Measurements from ENCODE around the gene SERPINA9. TPM values are rescaled to one million over a fixed set of nuclear protein-coding genes. Genes with fewer than 3 reads are reported as not detected.
A peak's percentile ranks its signal among the peaks of the same experiment; 100 is the strongest.

SERPINA9 gene
- total RNA-seq, 2 donors from 2014 or later = not detected

- Histone ChIP-seq H3K36me3 (no peaks in the 10 kb centered on the region), H3K27ac (no peak overlapping the region), H3K9me3 (peaks cover 0 to 5% of the 10 kb centered on the region in 2 donors), H3K4me1 (no peaks in the 10 kb centered on the region), H3K4me3 (no peak overlapping the region), H3K27me3 (no peaks in the 10 kb centered on the region)
- TF ChIP-seq, protein P1, sequence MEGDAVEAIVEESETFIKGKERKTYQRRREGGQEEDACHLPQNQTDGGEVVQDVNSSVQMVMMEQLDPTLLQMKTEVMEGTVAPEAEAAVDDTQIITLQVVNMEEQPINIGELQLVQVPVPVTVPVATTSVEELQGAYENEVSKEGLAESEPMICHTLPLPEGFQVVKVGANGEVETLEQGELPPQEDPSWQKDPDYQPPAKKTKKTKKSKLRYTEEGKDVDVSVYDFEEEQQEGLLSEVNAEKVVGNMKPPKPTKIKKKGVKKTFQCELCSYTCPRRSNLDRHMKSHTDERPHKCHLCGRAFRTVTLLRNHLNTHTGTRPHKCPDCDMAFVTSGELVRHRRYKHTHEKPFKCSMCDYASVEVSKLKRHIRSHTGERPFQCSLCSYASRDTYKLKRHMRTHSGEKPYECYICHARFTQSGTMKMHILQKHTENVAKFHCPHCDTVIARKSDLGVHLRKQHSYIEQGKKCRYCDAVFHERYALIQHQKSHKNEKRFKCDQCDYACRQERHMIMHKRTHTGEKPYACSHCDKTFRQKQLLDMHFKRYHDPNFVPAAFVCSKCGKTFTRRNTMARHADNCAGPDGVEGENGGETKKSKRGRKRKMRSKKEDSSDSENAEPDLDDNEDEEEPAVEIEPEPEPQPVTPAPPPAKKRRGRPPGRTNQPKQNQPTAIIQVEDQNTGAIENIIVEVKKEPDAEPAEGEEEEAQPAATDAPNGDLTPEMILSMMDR (IDR thresholded peaks at IDR 0.05) = no peak
- no peak for DNase-seq (ENCODE audit: low spot score)
Observed at GRCh38 chr14:94451826-94452225, 24.2 kb downstream of the SERPINA9 start.

- H3K27ac ChIP-seq = no peak overlapping the region
- TF ChIP-seq, protein P1 (IDR thresholded peaks at IDR 0.05) = no peak
- DNase-seq (ENCODE audit: low spot score) = peak; percentile 9
- H3K4me1 ChIP-seq = no peaks in the 10 kb centered on the region
- H3K9me3 ChIP-seq = peaks cover 0 to 5% of the 10 kb centered on the region in 2 donors
- H3K4me3 ChIP-seq = no peak overlapping the region
- H3K27me3 ChIP-seq = no peaks in the 10 kb centered on the region
- H3K36me3 ChIP-seq = no peaks in the 10 kb centered on the region
Observed at GRCh38 chr14:94451091-94451771, 24.8 kb downstream of the SERPINA9 start.

- H3K27me3 ChIP-seq = no peaks in the 10 kb centered on the region
- TF ChIP-seq, protein P1 (IDR thresholded peaks at IDR 0.05) = no peak
- no peak overlapping the region for H3K4me3 ChIP-seq
- no peaks in the 10 kb centered on the region for H3K36me3 ChIP-seq
- H3K27ac ChIP-seq = no peak overlapping the region
- H3K9me3 ChIP-seq = peaks cover 0 to 5% of the 10 kb centered on the region in 2 donors
- no peaks in the 10 kb centered on the region for H3K4me1 ChIP-seq
- peak; percentile 23 for DNase-seq (ENCODE audit: low spot score)
Observed at GRCh38 chr14:94450722-94451090, 25.3 kb downstream of the SERPINA9 start.

GRCh38 chr14:94449930-94450329, 26.1 kb downstream of the SERPINA9 start:
- Histone ChIP-seq H3K9me3 (peaks cover 0 to 5% of the 10 kb centered on the region in 2 donors), H3K27me3 (no peaks in the 10 kb centered on the region), H3K4me3 (no peak overlapping the region), H3K4me1 (no peaks in the 10 kb centered on the region), H3K36me3 (no peaks in the 10 kb centered on the region), H3K27ac (no peak overlapping the region)
- TF ChIP-seq, protein P1 (IDR thresholded peaks at IDR 0.05) = no peak
- DNase-seq (ENCODE audit: low spot score) = peak; percentile 16

GRCh38 chr14:94448071-94448808, 27.8 kb downstream of the SERPINA9 start:
- Histone ChIP-seq H3K9me3 (no peaks in the 10 kb centered on the region), H3K4me3 (no peak overlapping the region), H3K27me3 (no peaks in the 10 kb centered on the region), H3K27ac (no peak overlapping the region), H3K36me3 (no peaks in the 10 kb centered on the region), H3K4me1 (no peaks in the 10 kb centered on the region)
- DNase-seq (ENCODE audit: low spot score) = peak; percentile 36
- TF ChIP-seq, protein P1 (IDR thresholded peaks at IDR 0.05) = no peak
